Stimulated activated naive CD8-positive, alpha-beta T cell treated with anti-CD3 and anti-CD28 coated beads, Interleukin-15, Interleukin-2, amounts not matched to agents 100 ng/mL and 50 ng/mL, for 24 hours (primary cell): Measurements from ENCODE around the gene GPI.
"Not testable (repeated sequence)": the region's sequence is repeated elsewhere in the genome, so short reads cannot be mapped to it uniquely, and the experiment has no call there.

Experiments used
- H3K27ac Mint-ChIP-seq: one replicate; pipeline ENCODE4 v1.8.0; 2021; ENCODE audit warnings: mild to moderate bottlenecking, mixed read lengths
- H3K27me3 Mint-ChIP-seq: one replicate; pipeline ENCODE4 v1.8.0; 2021; ENCODE audit warnings: mixed read lengths
- H3K36me3 Mint-ChIP-seq: one replicate; pipeline ENCODE4 v1.8.0; 2021; ENCODE audit warnings: low read depth, mixed read lengths
- H3K4me1 Mint-ChIP-seq: one replicate; pipeline ENCODE4 v1.8.0; 2021; ENCODE audit warnings: low read depth, mixed read lengths
- H3K4me3 Mint-ChIP-seq: one replicate; pipeline ENCODE4 v1.8.0; 2021; ENCODE audit warnings: mild to moderate bottlenecking, mixed read lengths
- H3K9me3 Mint-ChIP-seq: one replicate; pipeline ENCODE4 v1.8.0; 2021; ENCODE audit warnings: mixed read lengths

The GPI gene

GRCh38 chr19:34399886-34400285, 34.9 kb downstream of the GPI start:
- Mint-ChIP-seq H3K4me1 (peaks cover 9% of the 10 kb centered on the region), H3K27ac (no peak overlapping the region), H3K9me3 (no peaks in the 10 kb centered on the region), H3K4me3 (no peak overlapping the region), H3K27me3 (no peaks in the 10 kb centered on the region), H3K36me3 (peaks cover 36% of the 10 kb centered on the region)

DNA sequence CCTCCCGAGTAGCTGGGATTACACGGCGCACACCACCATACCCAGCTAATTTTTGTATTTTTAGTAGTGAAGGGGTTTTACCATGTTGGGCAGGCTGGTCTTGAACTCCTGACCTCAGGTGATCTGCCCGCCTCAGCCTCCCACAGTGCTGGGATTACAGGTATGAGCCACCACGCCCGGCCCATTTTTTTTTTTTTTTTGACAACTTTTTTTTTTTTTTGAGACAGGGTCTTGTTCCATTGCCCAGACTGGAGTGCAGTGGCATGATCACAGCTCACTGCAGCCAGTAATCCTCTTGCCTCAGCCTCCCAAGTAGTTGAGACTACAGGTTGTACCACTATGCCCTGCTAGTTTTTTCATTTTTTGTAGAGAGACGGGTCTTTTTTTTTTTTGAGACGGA, 35.8 kb downstream of the GPI start:
- H3K4me3 Mint-ChIP-seq, H3K27me3 Mint-ChIP-seq, H3K9me3 Mint-ChIP-seq, H3K27ac Mint-ChIP-seq: not testable (repeated sequence)
- H3K36me3 Mint-ChIP-seq, result peaks cover 33% of the 10 kb centered on the region
- peaks cover 12% of the 10 kb centered on the region for H3K4me1 Mint-ChIP-seq

DNA sequence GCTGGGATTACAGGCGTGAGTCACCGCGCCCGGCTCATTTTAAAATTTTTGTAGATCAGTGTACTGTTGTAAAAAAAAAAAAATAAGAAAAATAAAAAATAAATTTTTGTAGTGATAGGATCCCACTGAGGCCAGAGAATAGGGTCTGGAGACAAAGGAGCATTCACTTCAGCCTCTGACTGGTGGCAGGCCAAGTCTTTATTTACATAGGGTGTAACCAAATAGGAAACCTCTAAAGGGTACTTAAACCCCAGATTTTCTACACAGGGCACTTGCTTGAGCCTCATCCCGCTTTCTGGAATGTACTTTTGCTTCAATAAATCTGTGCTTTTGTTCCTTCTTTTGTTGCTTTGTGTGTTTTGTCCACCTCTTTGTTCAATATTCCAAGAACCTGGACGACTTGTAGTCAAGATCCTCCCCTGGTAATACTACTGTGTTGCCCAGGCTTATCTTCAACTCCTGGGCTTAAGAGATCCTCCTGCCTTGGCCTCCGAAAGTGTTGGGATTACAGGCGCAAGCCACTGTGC, 37.1 kb downstream of the GPI start:
- H3K4me1 Mint-ChIP-seq, result peaks cover 19% of the 10 kb centered on the region
- H3K27ac Mint-ChIP-seq, result no peak overlapping the region
- no peaks in the 10 kb centered on the region for H3K27me3 Mint-ChIP-seq
- H3K4me3 Mint-ChIP-seq, result no peak overlapping the region
- H3K36me3 Mint-ChIP-seq, result peaks cover 31% of the 10 kb centered on the region
- H3K9me3 Mint-ChIP-seq, result no peaks in the 10 kb centered on the region

- peaks cover 23% of the 10 kb centered on the region for H3K4me1 Mint-ChIP-seq
- H3K27ac Mint-ChIP-seq, result no peak overlapping the region
- H3K36me3 Mint-ChIP-seq, result peaks cover 34% of the 10 kb centered on the region
- peak overlapping the region; percentile 87 for H3K4me3 Mint-ChIP-seq
- no peaks in the 10 kb centered on the region for H3K27me3 Mint-ChIP-seq
- no peaks in the 10 kb centered on the region for H3K9me3 Mint-ChIP-seq
Measured at GRCh38 chr19:34403784-34404108, 38.8 kb downstream of the GPI start.

GRCh38 chr19:34404109-34404909, 39.3 kb downstream of the GPI start, which contains the start of gene PDCD2L:
Gene PDCD2L (plus strand): TSS chr19:34404399. CDS start chr19:34404431, 32 bp downstream.
- Mint-ChIP-seq H3K36me3 (peaks cover 35% of the 10 kb centered on the region), H3K9me3 (no peaks in the 10 kb centered on the region)

DNA sequence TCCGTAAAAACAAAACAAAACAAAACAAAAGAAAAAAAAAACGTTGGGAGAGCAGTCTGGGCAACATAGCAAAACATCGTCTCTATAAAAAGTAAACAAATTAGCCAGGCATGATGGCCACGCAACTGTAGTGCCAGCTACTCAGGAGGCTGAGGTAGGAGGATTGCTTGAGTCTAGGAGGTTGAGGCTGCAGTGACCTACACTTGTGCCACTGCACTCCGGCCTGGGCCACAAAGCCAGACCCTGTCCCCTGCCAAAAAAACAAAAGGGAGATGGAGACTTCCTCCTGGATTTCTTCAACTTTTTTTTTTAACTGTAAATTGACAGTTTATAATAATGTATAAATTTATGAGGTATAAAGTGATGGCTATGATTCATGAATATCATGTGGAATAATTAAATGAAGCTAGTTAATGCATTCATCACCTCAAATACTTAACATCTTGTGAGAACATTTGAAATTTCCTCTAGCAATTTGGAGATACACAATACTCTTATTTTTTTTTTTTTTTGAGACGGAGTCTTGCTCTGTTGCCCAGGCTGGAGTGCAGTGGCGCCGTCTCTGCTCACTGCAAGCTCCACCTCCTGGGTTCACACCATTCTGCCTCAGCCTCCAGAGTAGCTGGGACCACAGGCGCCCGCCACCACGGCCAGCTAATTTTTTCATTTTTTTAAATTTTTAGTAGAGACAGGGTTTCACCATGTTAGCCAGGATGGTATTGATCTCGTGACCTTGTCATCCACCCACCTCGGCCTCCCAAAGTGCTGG, 41.1 kb downstream of the GPI start:
- Mint-ChIP-seq H3K27ac (no peak overlapping the region), H3K36me3 (peaks cover 31% of the 10 kb centered on the region), H3K4me1 (peaks cover 27% of the 10 kb centered on the region), H3K4me3 (peak overlapping the region; percentile 49), H3K27me3 (no peaks in the 10 kb centered on the region), H3K9me3 (no peaks in the 10 kb centered on the region)

More at GRCh38 chr19:34404109-34404909, 39.3 kb downstream of the GPI start, which contains the start of gene PDCD2L:
- H3K4me3 Mint-ChIP-seq, result peak within 1 kb of the TSS; percentile 87
- peaks cover 23% of the 10 kb centered on the region for H3K4me1 Mint-ChIP-seq
- H3K27me3 Mint-ChIP-seq, result no peaks in the 10 kb centered on the region
- H3K27ac Mint-ChIP-seq, result peak within 1 kb of the TSS; percentile 85

GRCh38 chr19:34408411-34408810, 43.4 kb downstream of the GPI start:
- H3K27ac Mint-ChIP-seq, result no peak overlapping the region
- peaks cover 27% of the 10 kb centered on the region for H3K4me1 Mint-ChIP-seq
- H3K36me3 Mint-ChIP-seq, result peaks cover 28% of the 10 kb centered on the region
- no peaks in the 10 kb centered on the region for H3K9me3 Mint-ChIP-seq
- no peaks in the 10 kb centered on the region for H3K27me3 Mint-ChIP-seq
- H3K4me3 Mint-ChIP-seq, result no peak overlapping the region

DNA sequence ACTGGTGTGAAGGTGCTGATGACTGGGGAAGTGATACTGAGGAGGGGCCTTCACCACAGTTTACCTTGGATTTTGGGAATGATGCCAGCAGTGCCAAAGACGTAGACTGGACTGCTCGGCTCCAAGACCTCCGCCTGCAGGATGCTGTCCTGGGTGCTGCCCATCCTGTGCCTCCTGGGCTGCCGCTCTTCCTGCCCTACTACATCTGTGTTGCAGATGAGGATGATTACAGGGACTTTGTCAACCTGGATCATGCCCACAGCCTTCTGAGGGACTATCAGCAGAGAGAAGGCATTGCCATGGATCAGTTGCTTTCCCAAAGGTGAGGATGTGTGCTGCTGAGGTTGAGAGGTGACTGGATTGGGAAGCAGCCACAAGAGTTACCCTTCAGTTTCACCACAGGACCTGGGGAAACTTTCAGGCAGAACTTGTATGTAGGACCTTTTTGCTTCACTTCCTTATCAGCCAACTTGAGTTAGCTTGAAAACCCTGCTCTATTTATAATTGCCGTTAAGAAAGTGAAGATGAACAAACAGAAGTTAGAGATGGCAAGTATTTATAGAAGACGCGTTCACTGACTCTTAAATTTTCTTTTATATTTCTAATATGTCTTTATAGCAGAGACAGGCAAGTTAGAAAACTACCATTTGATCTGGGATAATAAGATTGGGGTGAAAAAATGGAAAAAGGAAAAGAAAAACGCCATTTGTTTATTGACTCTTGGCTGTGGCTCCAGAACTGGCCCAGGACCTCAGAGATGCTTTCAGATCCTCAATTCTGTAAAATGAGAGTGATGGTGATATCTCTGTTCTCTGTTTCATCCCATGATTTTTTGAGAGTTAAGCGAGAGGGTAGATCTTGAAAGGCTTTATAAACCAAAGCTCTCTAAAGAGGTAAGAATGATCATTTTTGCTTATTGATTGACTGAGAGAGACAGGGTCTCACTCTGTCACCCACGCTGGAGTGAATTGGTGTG, 44.5 kb downstream of the GPI start:
- peaks cover 20% of the 10 kb centered on the region for H3K4me1 Mint-ChIP-seq
- H3K4me3 Mint-ChIP-seq, result no peak overlapping the region
- H3K27ac Mint-ChIP-seq, result no peak overlapping the region
- H3K36me3 Mint-ChIP-seq, result peaks cover 34% of the 10 kb centered on the region
- H3K27me3 Mint-ChIP-seq, result no peaks in the 10 kb centered on the region
- no peaks in the 10 kb centered on the region for H3K9me3 Mint-ChIP-seq

DNA sequence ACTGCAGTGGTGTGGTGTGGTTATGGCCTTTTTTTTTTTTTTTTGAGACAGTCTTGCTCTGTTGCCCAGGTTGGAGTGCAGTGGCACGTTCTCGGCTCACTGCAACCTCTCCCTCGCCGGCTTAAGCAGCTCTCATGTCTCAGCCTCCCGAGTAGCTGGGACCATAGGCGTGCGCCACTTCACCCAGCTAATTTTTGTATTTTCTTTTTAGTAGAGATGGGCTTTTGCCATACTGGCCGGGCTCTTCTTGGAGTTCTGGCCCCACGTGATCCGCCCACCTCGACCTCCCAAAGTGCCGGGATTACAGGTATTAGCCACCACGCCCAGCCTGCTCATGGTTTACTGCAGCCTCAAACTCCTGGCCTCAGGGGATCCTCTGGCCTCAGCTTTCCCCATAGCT, 46.2 kb downstream of the GPI start:
- H3K36me3 Mint-ChIP-seq, result peaks cover 44% of the 10 kb centered on the region
- H3K4me3 Mint-ChIP-seq, result no peak overlapping the region
- no peaks in the 10 kb centered on the region for H3K9me3 Mint-ChIP-seq
- peaks cover 12% of the 10 kb centered on the region for H3K4me1 Mint-ChIP-seq
- H3K27me3 Mint-ChIP-seq, result no peaks in the 10 kb centered on the region
- no peak overlapping the region for H3K27ac Mint-ChIP-seq

GRCh38 chr19:34416021-34416545, 51.1 kb downstream of the GPI start:
- Mint-ChIP-seq H3K9me3 (no peaks in the 10 kb centered on the region), H3K27ac (no peak overlapping the region), H3K36me3 (peaks cover 56% of the 10 kb centered on the region), H3K27me3 (no peaks in the 10 kb centered on the region), H3K4me1 (peaks cover 6% of the 10 kb centered on the region), H3K4me3 (no peak overlapping the region)

- peaks cover 64% of the 10 kb centered on the region for H3K36me3 Mint-ChIP-seq
- no peak overlapping the region for H3K4me3 Mint-ChIP-seq
- H3K4me1 Mint-ChIP-seq, result peaks cover 6% of the 10 kb centered on the region
- H3K9me3 Mint-ChIP-seq, result no peaks in the 10 kb centered on the region
- H3K27me3 Mint-ChIP-seq, result no peaks in the 10 kb centered on the region
- H3K27ac Mint-ChIP-seq, result no peak overlapping the region
Measured at GRCh38 chr19:34418300-34418699, 53.3 kb downstream of the GPI start.

DNA sequence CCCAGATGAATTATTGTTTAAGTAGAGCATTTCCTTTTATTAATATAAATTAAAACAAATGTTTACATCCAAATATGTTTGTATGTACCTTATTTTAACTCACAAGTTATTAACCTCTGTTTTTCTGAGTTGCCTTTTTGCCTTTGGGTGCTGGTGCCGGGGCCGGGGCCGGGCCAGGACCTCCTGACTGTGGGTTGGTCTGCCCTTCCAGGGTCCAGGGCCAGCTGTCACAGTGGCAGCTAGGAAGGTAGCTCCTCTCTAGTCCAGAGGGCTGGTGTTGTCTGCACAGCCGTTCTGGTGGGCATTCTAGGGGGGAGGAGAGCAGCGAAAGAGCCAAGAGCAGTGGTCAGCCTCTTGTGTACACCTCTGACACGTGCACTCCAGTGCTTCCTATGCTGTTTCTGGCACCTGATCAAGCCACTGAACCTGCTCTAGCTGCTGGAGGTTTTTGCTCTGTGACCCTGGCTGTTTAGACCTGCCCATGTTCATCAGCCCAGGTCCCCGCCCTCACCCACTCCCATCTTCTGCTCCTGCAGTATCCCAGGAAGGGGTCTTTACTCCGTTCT, 61.2 kb downstream of the GPI start:
- no peaks in the 10 kb centered on the region for H3K27me3 Mint-ChIP-seq
- H3K4me3 Mint-ChIP-seq, result no peak overlapping the region
- no peaks in the 10 kb centered on the region for H3K9me3 Mint-ChIP-seq
- peaks cover 58% of the 10 kb centered on the region for H3K36me3 Mint-ChIP-seq
- H3K4me1 Mint-ChIP-seq, result peaks cover 29% of the 10 kb centered on the region
- H3K27ac Mint-ChIP-seq, result no peak overlapping the region

DNA sequence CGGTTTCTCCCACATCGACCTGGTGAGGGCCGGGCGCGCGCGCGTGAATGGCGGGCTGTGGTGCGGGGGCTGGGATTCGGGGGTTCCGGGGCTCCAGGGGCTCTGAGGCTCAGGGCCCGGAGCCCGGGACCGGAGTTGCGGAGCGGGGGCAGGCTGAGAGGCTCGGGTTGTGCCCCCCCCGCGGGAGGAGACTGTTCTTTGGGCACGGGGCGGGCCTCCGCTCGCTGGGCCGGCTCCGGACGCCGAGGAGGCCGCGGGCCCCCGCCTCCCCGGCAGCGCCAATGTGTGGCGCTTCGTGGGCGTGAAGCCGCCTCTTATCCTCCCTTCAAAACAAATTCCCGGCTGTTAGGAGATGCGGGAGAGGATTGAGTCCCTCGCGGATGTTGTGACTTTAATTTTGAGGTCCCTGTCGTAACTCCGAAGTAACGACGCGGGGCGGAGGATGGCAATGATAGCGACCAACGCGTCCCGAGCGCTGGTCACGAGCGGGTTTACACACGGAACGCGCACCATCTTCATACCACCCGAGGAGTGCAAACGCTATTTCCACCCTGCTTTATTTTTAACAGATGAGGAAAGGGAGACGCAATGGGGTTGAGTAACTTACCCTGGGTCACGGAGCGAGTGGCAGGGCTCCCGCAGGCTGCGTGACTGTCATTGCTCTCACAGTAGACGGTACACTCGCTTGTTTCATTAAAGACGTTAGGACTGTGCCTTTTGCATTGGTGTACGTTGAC, 63.7 kb downstream of the GPI start:
- Mint-ChIP-seq H3K27ac (peak overlapping the region; percentile 97), H3K4me3 (peak overlapping the region; percentile 98), H3K4me1 (peaks cover 41% of the 10 kb centered on the region), H3K9me3 (no peaks in the 10 kb centered on the region), H3K27me3 (no peaks in the 10 kb centered on the region), H3K36me3 (peaks cover 69% of the 10 kb centered on the region)
